ENCODE results near the gene PDE6B.

The PDE6B gene

GRCh38 chr4:706834-707598 lies 81.6 kb downstream of the PDE6B start:
- TF ChIP-seq CTCF (IDR thresholded peaks at IDR 0.05; ENCODE audit: low read depth, low read length): no peak
- H3K4me3 ChIP-seq (replicated peaks in 1 of 2; ENCODE audit: low read depth in 2 of 2, low read length in 2 of 2): peak overlapping the region; percentile 83 to 97
- DNase-seq (ENCODE audit: low read depth in 2 of 2): no peak

- no peak for DNase-seq (ENCODE audit: low read depth in 2 of 2)
- H3K4me3 ChIP-seq (replicated peaks in 1 of 2; ENCODE audit: low read depth in 2 of 2, low read length in 2 of 2): peak overlapping the region in 1 of 2 donors; percentile 1
- TF ChIP-seq CTCF (IDR thresholded peaks at IDR 0.05; ENCODE audit: low read depth, low read length): no peak
These were observed 82.7 kb downstream of the PDE6B start for GRCh38 chr4:707929-708630.

- no peak for TF ChIP-seq CTCF (IDR thresholded peaks at IDR 0.05; ENCODE audit: low read depth, low read length)
- H3K4me3 ChIP-seq (replicated peaks in 1 of 2; ENCODE audit: low read depth in 2 of 2, low read length in 2 of 2): no peak overlapping the region
- DNase-seq (ENCODE audit: low read depth in 2 of 2): no peak
These were observed 83.2 kb downstream of the PDE6B start for GRCh38 chr4:708631-708933.

GRCh38 chr4:709348-709747 lies 84.0 kb downstream of the PDE6B start:
- no peak for DNase-seq (ENCODE audit: low read depth in 2 of 2)
- no peak for TF ChIP-seq CTCF (IDR thresholded peaks at IDR 0.05; ENCODE audit: low read depth, low read length)
- H3K4me3 ChIP-seq (replicated peaks in 1 of 2; ENCODE audit: low read depth in 2 of 2, low read length in 2 of 2): no peak overlapping the region

- DNase-seq (ENCODE audit: low read depth in 2 of 2): no peak
- no peak for TF ChIP-seq CTCF (IDR thresholded peaks at IDR 0.05; ENCODE audit: low read depth, low read length)
- H3K4me3 ChIP-seq (replicated peaks in 1 of 2; ENCODE audit: low read depth in 2 of 2, low read length in 2 of 2): no peak overlapping the region
These were observed 84.7 kb downstream of the PDE6B start for GRCh38 chr4:710116-710515.

- H3K4me3 ChIP-seq (replicated peaks in 1 of 2; ENCODE audit: low read depth in 2 of 2, low read length in 2 of 2): no peak overlapping the region
- TF ChIP-seq CTCF (IDR thresholded peaks at IDR 0.05; ENCODE audit: low read depth, low read length): no peak
- DNase-seq (ENCODE audit: low read depth in 2 of 2): no peak
These were observed 85.5 kb downstream of the PDE6B start for GRCh38 chr4:710916-711315.

Data from cardiac fibroblast (primary cell).